GM12878 (cell line): ENCODE results near the gene DCBLD2. TPM values are rescaled to one million over a fixed set of nuclear protein-coding genes. Genes with fewer than 3 reads are reported as not detected.

ENCODE experiments used
- ATAC-seq: fragments of 200-7000 bp; cut with Tn5 transposase; 3 replicates; pipeline ENCODE4 v1.9.1; 2020; ENCODE audit warnings: mild to moderate bottlenecking, moderate library complexity
- BruUV-seq: library from RNA; stranded (reverse); fragments of 400-500 nt; replicated peaks from 2 replicates; lab custom pipeline; 2021; lab: Mats Ljungman, UMichigan
- CTCF ChIA-PET: fragments of 300-600 bp; sonication (Branson Sonifier 250); formaldehyde crosslinking; extraction: SDS; loops from one replicate; lab custom pipeline; 2021; ENCODE audit warnings: inconsistent platforms; lab: Yijun Ruan, JAX
- POLR2A ChIA-PET: fragments of 350-600 bp; formaldehyde crosslinking; extraction: SDS; loops from one replicate; lab custom pipeline; 2021; ENCODE audit warnings: inconsistent platforms; lab: Charles Lee
- RAD21 ChIA-PET: fragments of 300-600 bp; sonication (Branson Sonifier 250); formaldehyde crosslinking; loops from one replicate; lab custom pipeline; 2023; ENCODE audit warnings: antibody characterized with exemption; ENCODE audit not compliant: unreplicated experiment; lab: Charles Lee
- SMC1A ChIA-PET: fragments of 300-600 bp; sonication (Branson Sonifier 250); formaldehyde crosslinking; loops from one replicate; lab custom pipeline; 2023; ENCODE audit not compliant: unreplicated experiment, uncharacterized antibody; lab: Charles Lee
- DNase-seq: peaks from one replicate; pipeline ENCODE4 v3.0.0-alpha.2; 2011; ENCODE audit warnings: low read depth, low spot score
- FAIRE-seq: peaks from 3 replicates; lab custom pipeline; 2011; peaks lifted over from hg19 to GRCh38; lab: Jason Lieb, UNC
- H2AFZ ChIP-seq: 2 replicates; pipeline ENCODE4 v1.6.0; 2011; ENCODE audit warnings: low read depth, low read length, control low read depth; ENCODE audit not compliant: control insufficient read depth
- H3K27ac ChIP-seq: 2 replicates; pipeline ENCODE4 v1.5.1; 2011; ENCODE audit warnings: control low read depth; ENCODE audit not compliant: control insufficient read depth, insufficient read depth
- H3K27me3 ChIP-seq, 2 experiments: replicated peaks in 1 of 2; 2 replicates each; pipeline versions ENCODE4 v1.6.0 to v1.6.1; 2011; ENCODE audit warnings: low read length in 1 of 2; ENCODE audit not compliant: control insufficient read depth in 2 of 2, insufficient read depth in 2 of 2
- H3K36me3 ChIP-seq, 2 experiments: 2 replicates each; pipeline ENCODE4 v1.5.1; 2011; ENCODE audit warnings: low read length in 1 of 2; ENCODE audit not compliant: control insufficient read depth in 2 of 2, insufficient read depth in 2 of 2
- H3K4me1 ChIP-seq: 2 replicates; pipeline ENCODE4 v1.6.1; 2011; ENCODE audit warnings: mild to moderate bottlenecking, low read length, moderate library complexity, mixed read lengths; ENCODE audit not compliant: control insufficient read depth, insufficient read depth
- H3K4me2 ChIP-seq: 2 replicates; pipeline ENCODE4 v1.6.0; 2011; ENCODE audit warnings: control low read depth; ENCODE audit not compliant: control insufficient read depth, insufficient read depth
- H3K4me3 ChIP-seq: fragments of 200-600 bp; sonication (generic); 2 replicates; pipeline ENCODE4 v1.5.1; 2016
- H3K79me2 ChIP-seq: 2 replicates; pipeline ENCODE4 v1.6.0; 2011; ENCODE audit warnings: low read length; ENCODE audit not compliant: control insufficient read depth, insufficient read depth
- H3K9ac ChIP-seq: 2 replicates; pipeline ENCODE4 v1.8.0; 2011; ENCODE audit warnings: low read length, control low read depth, mixed read lengths; ENCODE audit not compliant: control insufficient read depth, insufficient read depth
- H3K9me3 ChIP-seq: replicated peaks from 3 replicates; pipeline ENCODE4 v1.5.1; 2011; ENCODE audit warnings: mild to moderate bottlenecking, low read length; ENCODE audit not compliant: control insufficient read depth, insufficient read depth
- H4K20me1 ChIP-seq: 2 replicates; pipeline ENCODE4 v1.6.0; 2011; ENCODE audit not compliant: control insufficient read depth, insufficient read depth
- CBX5 ChIP-seq: sonication (generic); IDR thresholded peaks from 2 replicates; pipeline ENCODE4 v1.6.1; 2016; ENCODE audit warnings: low read depth, moderate library complexity, mild to moderate bottlenecking, inconsistent platforms
- NBN ChIP-seq: fragments of 450-650 bp; IDR thresholded peaks from 2 replicates; pipeline ENCODE4 v1.6.1; 2016
- SREBF2 ChIP-seq: IDR thresholded peaks from 2 replicates; pipeline ENCODE4 v1.6.1; 2012; ENCODE audit warnings: mild to moderate bottlenecking, low read length
- TCF7 ChIP-seq: IDR thresholded peaks from 2 replicates; pipeline ENCODE4 v1.6.1; 2014; ENCODE audit warnings: antibody characterized with exemption, borderline replicate concordance
- ZNF384 ChIP-seq: IDR thresholded peaks from 2 replicates; pipeline ENCODE4 v1.6.1; 2012; ENCODE audit warnings: low read depth, mild to moderate bottlenecking, low read length, improper control_type of control experiment, borderline replicate concordance
- WGBS: methylation state at CpG from one replicate; pipeline ENCODE4 v1.1.6; 2016; ENCODE audit warnings: low lambda C conversion rate; ENCODE audit not compliant: insufficient replicate concordance, insufficient coverage; ENCODE audit errors: missing lambda C conversion rate; 5-methylcytosine and 5-hydroxymethylcytosine counted together
- in situ Hi-C: fragments of 300-500 bp; cut with MboI; formaldehyde crosslinking; loops from 9 replicates; pipeline ENCODE4 v1.14.3; 2018; ENCODE audit warnings: mixed read lengths
- intact Hi-C: fragments of 100-400 bp; cut with micrococcal nuclease; formaldehyde crosslinking; loops from one replicate; pipeline ENCODE4 v1.14.2; 2022; ENCODE audit not compliant: unreplicated experiment
- polyA plus RNA-seq, 11 experiments: library from polyadenylated mRNA; depleted of rRNA in 4 of 11; unstranded in 6 of 11; stranded (reverse) in 5 of 11; fragments of >200 nt; fragmentation: Nextera tagmentation in 4 of 11; fragmentation: Illumina TruSeq in 1 of 11; extraction: Ambion mirVana in 4 of 11; extraction: Trizol in 1 of 11; gene quantifications; 1 replicate in 1 of 11; 2 replicates in 10 of 11; pipeline versions ENCODE4 v1.2.1 to v1.2.3, GENCODE V29; 2011 to 2016; ENCODE audit warnings: inconsistent platforms in 2 of 11, missing spikeins in 2 of 11, low read depth in 1 of 11
- total RNA-seq, 4 experiments: library from RNA; depleted of rRNA in 3 of 4; stranded (reverse); fragments of >200 nt in 3 of 4; fragmentation: Illumina TruSeq in 1 of 4; extraction: Trizol in 1 of 4; gene quantifications; 2 replicates each; pipeline versions ENCODE4 v1.2.1 to v1.2.3, GENCODE V29; 2013 to 2021
- TF ChIP-seq, protein P1 (sequence below): fragments of 150-350 bp; IDR thresholded peaks from 2 replicates; pipeline ENCODE4 v1.6.1; 2014; ENCODE audit warnings: mild to moderate bottlenecking, low read depth, low read length
- TF ChIP-seq, protein P2 (sequence below): IDR thresholded peaks from 2 replicates; pipeline ENCODE4 v1.6.1; 2012; ENCODE audit warnings: low read depth, low read length, improper control_type of control experiment

DCBLD2 gene
- total and polyA plus RNA-seq, 10 of the 15 experiments (the other 5 are each of a cell fraction or from before 2014, with no cell fraction given), result 1.6 to 5.9 (median 4.7) TPM

DNA sequence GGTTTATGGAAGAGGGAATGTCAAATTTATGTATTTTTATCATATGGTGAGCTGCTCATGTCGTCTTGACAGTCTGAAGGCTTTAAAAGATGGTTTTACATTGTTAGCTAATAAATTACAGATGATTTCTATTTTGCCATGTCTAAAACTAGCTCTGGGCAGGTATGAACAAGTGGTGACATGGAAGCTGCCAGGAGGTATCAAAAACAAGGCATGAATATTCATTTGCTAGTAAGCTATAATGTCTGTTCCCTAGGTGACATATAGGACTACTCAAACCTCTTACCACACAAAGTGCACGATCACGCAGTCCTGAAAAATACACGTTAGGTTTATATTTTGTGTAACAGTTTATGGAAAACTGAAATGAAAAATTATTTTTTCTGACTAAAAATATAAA, 103.6 kb downstream of the DCBLD2 start:
- RAD21 ChIA-PET, result interaction anchor here (1.1 to 2.5 kb wide), 3 partner anchors 66 to 203 kb away, joined by 3 to 29 read pairs (median 3); no protein-coding TSS in a partner anchor
- Histone ChIP-seq H3K9ac (no peak overlapping the region), H3K79me2 (no peaks in the 10 kb centered on the region), H3K36me3 (peaks cover 0 to 5% of the 10 kb centered on the region in 2 experiments; a peak in 2 of 4 replicates), H3K4me2 (no peak overlapping the region), H3K9me3 (no peaks in the 10 kb centered on the region), H3K4me3 (no peak overlapping the region), H3K27ac (no peak overlapping the region), H3K27me3 (no peaks in the 10 kb centered on the region), H4K20me1 (no peaks in the 10 kb centered on the region), H3K4me1 (no peaks in the 10 kb centered on the region), H2AFZ (no peak overlapping the region)
- SMC1A ChIA-PET, result interaction anchor here (0.7 to 7.4 kb wide), 11 partner anchors 12 to 200 kb away, joined by 3 to 73 read pairs (median 4); no protein-coding TSS in a partner anchor
- no TSS peak for BruUV-seq
- TF ChIP-seq SREBF2, result no peak
- TF ChIP-seq, protein P1, sequence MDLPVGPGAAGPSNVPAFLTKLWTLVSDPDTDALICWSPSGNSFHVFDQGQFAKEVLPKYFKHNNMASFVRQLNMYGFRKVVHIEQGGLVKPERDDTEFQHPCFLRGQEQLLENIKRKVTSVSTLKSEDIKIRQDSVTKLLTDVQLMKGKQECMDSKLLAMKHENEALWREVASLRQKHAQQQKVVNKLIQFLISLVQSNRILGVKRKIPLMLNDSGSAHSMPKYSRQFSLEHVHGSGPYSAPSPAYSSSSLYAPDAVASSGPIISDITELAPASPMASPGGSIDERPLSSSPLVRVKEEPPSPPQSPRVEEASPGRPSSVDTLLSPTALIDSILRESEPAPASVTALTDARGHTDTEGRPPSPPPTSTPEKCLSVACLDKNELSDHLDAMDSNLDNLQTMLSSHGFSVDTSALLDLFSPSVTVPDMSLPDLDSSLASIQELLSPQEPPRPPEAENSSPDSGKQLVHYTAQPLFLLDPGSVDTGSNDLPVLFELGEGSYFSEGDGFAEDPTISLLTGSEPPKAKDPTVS, result no peak
- TF ChIP-seq TCF7, result no peak
- no peak for TF ChIP-seq NBN
- no peak for TF ChIP-seq CBX5
- no peak for TF ChIP-seq ZNF384
- TF ChIP-seq, protein P2, sequence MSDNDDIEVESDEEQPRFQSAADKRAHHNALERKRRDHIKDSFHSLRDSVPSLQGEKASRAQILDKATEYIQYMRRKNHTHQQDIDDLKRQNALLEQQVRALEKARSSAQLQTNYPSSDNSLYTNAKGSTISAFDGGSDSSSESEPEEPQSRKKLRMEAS, result no peak
- no peak for DNase-seq
- peak; percentile 13 for FAIRE-seq
- ATAC-seq, result no peak
- POLR2A ChIA-PET, result interaction anchor here (0.5 to 1.1 kb wide), 3 partner anchors 55 to 956 kb away, joined by 3 to 10 read pairs (median 6); no protein-coding TSS in a partner anchor
- in situ Hi-C loops (no loop called here), intact Hi-C loops (no loop called here)
- CTCF ChIA-PET, result interaction anchor here (0.7 to 4.4 kb wide), 12 partner anchors 9 to 195 kb away, joined by 3 to 57 read pairs (median 4); no protein-coding TSS in a partner anchor
- 74% methylated on average over 4 of the region's 4 CpGs for WGBS
